ENCODE data around the gene PEX11G. TPM values are rescaled to one million over a fixed set of nuclear protein-coding genes. Genes with fewer than 3 reads are reported as not detected.

Gene PEX11G
- total and polyA plus RNA-seq, 2 of the 8 experiments (the other 6 are each of a cell fraction or from before 2014, with no cell fraction given): 2.1 to 4.3 TPM

DNA sequence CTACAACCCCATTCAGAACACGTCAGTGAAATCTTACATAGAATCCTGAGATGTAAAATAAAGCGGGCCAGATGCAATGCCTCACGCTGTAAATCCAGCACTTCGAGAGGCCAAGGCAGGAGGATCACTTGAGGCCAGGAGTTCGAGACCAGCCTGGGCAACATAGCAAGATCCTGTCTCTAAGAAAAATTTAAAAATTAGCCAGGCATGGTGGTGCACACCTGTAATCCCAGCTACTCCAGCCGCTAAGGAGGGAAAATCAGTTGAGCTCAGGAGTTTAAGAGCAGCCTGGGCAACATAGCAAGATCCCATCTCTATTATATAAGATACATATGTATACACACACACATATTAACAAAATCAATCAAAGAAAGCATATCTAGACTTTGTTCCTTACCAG lies 41.2 kb downstream of the PEX11G start:
- FAIRE-seq: no peak

More for the DNA sequence above, 41.2 kb downstream of the PEX11G start:
- DNase-seq (ENCODE audit: low read depth in 1 of 2, low spot score in 2 of 2): no peak
- H3K4ac ChIP-seq (replicated peaks; ENCODE audit: insufficient read length, low read depth, low read length): no peak overlapping the region
- peaks cover 0 to 2% of the 10 kb centered on the region in 2 experiments for H4K20me1 ChIP-seq (replicated peaks in 1 of 2; ENCODE audit: control insufficient read depth in 1 of 2, insufficient read depth in 2 of 2, low read length in 2 of 2)
- peaks cover 9 to 10% of the 10 kb centered on the region in 2 experiments for H3K79me2 ChIP-seq (ENCODE audit: control insufficient read depth in 1 of 2, insufficient read depth in 2 of 2, low read length in 2 of 2)
- H2BK120ac ChIP-seq (replicated peaks; ENCODE audit: low read depth, low read length): no peak overlapping the region
- H3K23me2 ChIP-seq (ENCODE audit: low read depth, low read length): peaks cover 7% of the 10 kb centered on the region
- no peak overlapping the region for H3K18ac ChIP-seq (ENCODE audit: extremely low read depth, low read length)
- 84% methylated on average over 6 of the region's 6 CpGs; no CpG with 5 or more reads in 1 of the 2 experiments for WGBS, 2 experiments (ENCODE audit: extremely low coverage in 1 of 2, insufficient coverage in 1 of 2, insufficient read length in 1 of 2, insufficient replicate concordance in 2 of 2, low coverage in 1 of 2, low lambda C conversion rate in 2 of 2, missing lambda C conversion rate in 1 of 2)
- no peak overlapping the region for H3K9ac ChIP-seq (replicated peaks in 1 of 4; ENCODE audit: extremely low read depth in 1 of 4, low read depth in 3 of 4, low read length in 3 of 4)
- H3K27me3 ChIP-seq (replicated peaks in 1 of 4; ENCODE audit: control insufficient read depth in 3 of 4, extremely low read depth in 1 of 4, insufficient read depth in 3 of 4, low read length in 3 of 4): no peaks in the 10 kb centered on the region
- no peaks in the 10 kb centered on the region; a peak in 1 of 7 replicates for H3K4me1 ChIP-seq (replicated peaks in 1 of 4; ENCODE audit: control insufficient read depth in 3 of 4, insufficient read depth in 4 of 4, low read length in 3 of 4)
- no peak for TF ChIP-seq CTBP2 (IDR thresholded peaks at IDR 0.05; ENCODE audit: borderline replicate concordance, insufficient read depth, insufficient read length, low read length)
- no peak overlapping the region for H2BK12ac ChIP-seq (ENCODE audit: low read depth, low read length)
- no peak overlapping the region for H3K14ac ChIP-seq (ENCODE audit: insufficient read length)
- H4K8ac ChIP-seq (ENCODE audit: extremely low read depth, insufficient read depth, low read length): no peak overlapping the region
- no peak overlapping the region for H3K56ac ChIP-seq (replicated peaks; ENCODE audit: insufficient read length, low read depth, low read length)
- peaks cover 0 to 9% of the 10 kb centered on the region in 2 experiments; a peak in 2 of 4 replicates for H3K9me3 ChIP-seq (ENCODE audit: insufficient read depth in 2 of 2, low read depth in 1 of 2, low read length in 1 of 2)
- H3K79me1 ChIP-seq (ENCODE audit: low read depth, low read length): peaks cover 6% of the 10 kb centered on the region
- H2AFZ ChIP-seq (ENCODE audit: low read length): no peak overlapping the region
- no peak overlapping the region for H2BK20ac ChIP-seq (ENCODE audit: low read length)
- H3K23ac ChIP-seq (ENCODE audit: insufficient read length): no peak overlapping the region
- H2BK15ac ChIP-seq (ENCODE audit: low read length): no peak overlapping the region
- H3K27ac ChIP-seq (ENCODE audit: low read depth, low read length): no peak overlapping the region
- ChIA-PET POLR2A (ENCODE audit: partially characterized antibody) (interaction anchor here (0.8 kb wide), 1 partner anchor 8 kb away, joined by 4 read pairs; no protein-coding TSS in a partner anchor), CTCF (ENCODE audit: partially characterized antibody) (no interaction called here)
- H3K36me3 ChIP-seq (ENCODE audit: control insufficient read depth in 2 of 4, insufficient read depth in 4 of 4, low read length in 3 of 4): peaks cover 14 to 45% (median 26%) of the 10 kb centered on the region in 4 experiments
- no peak overlapping the region for H4K91ac ChIP-seq (replicated peaks; ENCODE audit: insufficient read length, low read length)
- H2AK5ac ChIP-seq (ENCODE audit: low read depth, low read length): no peak overlapping the region
- no peak overlapping the region for H4K5ac ChIP-seq (ENCODE audit: insufficient read length, low read depth, low read length)
- no peak overlapping the region for H3K4me3 ChIP-seq (ENCODE audit: extremely low read depth in 1 of 4, insufficient read depth in 2 of 4, low read depth in 3 of 4, low read length in 4 of 4)
- no peak overlapping the region for H3K4me2 ChIP-seq (ENCODE audit: insufficient read depth in 1 of 2, low read depth in 2 of 2, low read length in 2 of 2)
- no peak overlapping the region for H2BK5ac ChIP-seq (ENCODE audit: low read depth, low read length)
